T-helper 2 cell (primary cell): ENCODE measurements around the gene HTT.

Source experiments
- DNase-seq, 5 experiments: peaks; one replicate each; pipeline versions ENCODE4 v3.0.0 to v3.0.0-alpha.2; 2012 to 2022

HTT gene

DNA sequence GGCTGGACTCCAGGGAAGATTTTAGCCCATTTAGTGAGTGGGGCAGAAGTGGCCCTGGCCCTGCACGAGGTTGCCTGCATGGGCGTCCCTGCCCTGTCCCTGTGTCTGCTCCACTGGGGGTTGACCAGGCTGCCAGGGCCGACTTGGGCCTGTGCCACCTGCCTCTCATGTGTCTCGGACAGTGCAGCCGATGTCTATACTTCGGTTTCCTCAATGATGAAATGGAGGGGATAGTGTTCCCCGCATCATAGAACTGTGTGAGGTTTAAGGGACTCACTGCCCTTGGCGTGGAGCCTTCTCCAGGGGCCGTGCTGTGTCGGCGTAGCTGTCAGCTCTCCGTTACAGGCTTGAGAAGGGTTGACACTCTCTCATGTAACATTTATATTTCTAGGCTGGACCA, 147.5 kb downstream of the HTT start:
- no peak for DNase-seq

GRCh38 chr4:3223346-3223745, 148.9 kb downstream of the HTT start:
- no peak for DNase-seq

GRCh38 chr4:3223956-3224748, 149.7 kb downstream of the HTT start:
- no peak for DNase-seq

GRCh38 chr4:3225071-3225850, 150.8 kb downstream of the HTT start:
- DNase-seq: no peak

DNA sequence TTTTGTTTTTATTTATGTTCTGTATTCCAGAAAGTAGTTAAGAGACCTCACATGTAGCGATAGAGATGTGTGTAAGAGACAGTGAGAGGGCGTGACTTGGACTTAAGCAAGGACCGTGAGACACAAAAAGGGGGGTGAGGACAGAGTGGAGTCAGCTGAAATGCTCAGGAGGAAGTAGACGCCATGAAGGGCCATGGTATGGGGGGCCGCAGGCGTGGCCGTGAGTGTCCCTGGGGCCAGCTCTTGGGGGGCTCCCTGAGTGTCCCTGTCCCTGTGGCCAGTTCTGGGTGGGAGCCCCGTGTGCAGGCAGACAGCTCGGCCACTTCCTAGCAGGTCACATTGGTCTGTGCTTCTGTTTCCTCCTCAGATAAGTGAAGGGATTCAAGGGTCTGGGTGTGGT, 151.5 kb downstream of the HTT start:
- no peak for DNase-seq

GRCh38 chr4:3226467-3226866, 152.0 kb downstream of the HTT start:
- no peak for DNase-seq

- DNase-seq: no peak
Measured at GRCh38 chr4:3226944-3227343, 152.5 kb downstream of the HTT start.

- no peak for DNase-seq
Measured at GRCh38 chr4:3227878-3228675, 153.6 kb downstream of the HTT start.

DNA sequence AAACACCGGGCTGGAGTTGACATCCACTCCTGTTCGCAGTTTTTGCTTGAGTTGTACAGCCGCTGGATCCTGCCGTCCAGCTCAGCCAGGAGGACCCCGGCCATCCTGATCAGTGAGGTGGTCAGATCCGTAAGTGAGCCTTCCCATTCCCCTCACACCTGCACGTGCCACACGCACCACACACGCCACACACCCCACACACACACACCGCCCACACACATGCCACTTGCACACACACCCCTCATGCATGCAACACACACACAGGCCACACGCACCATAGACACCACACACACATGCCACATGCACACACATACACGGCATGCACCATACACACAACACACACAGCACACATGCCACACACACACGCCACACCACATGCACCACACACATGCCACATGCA, 154.4 kb downstream of the HTT start:
- no peak for DNase-seq

GRCh38 chr4:3229328-3229727, 154.8 kb downstream of the HTT start:
- peak in 1 of 5 experiments; percentile 9 for DNase-seq

- no peak for DNase-seq
Measured at GRCh38 chr4:3229964-3230363, 155.5 kb downstream of the HTT start.

- DNase-seq: no peak
Measured at GRCh38 chr4:3231471-3231870, 157.0 kb downstream of the HTT start.

DNA sequence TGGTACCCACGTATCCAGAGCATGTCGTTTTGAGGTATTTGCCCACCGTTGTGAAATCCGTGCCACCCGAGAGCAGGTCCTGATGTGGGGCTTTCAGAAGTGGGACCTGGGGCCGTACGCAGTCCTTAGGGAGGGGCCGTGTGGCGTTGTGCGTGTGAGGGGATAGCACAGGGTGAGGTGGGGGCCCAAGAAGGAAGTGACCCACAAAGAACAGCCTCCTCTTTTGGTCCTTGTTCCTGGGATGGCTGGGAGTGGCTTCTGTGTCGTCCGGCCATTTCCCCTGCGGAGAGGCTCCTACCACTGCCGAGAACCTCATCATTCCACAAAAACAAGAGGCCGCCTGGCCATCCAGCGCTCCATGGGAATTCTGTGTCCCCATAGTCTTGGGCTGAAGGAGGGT, 157.5 kb downstream of the HTT start:
- no peak for DNase-seq

- no peak for DNase-seq
Measured at GRCh38 chr4:3232871-3233271, 158.4 kb downstream of the HTT start.

- DNase-seq: no peak
Measured at GRCh38 chr4:3233391-3234071, 159.1 kb downstream of the HTT start.

GRCh38 chr4:3234171-3235029, 159.9 kb downstream of the HTT start:
- DNase-seq: no peak

GRCh38 chr4:3235030-3235345, 160.5 kb downstream of the HTT start:
- DNase-seq: no peak

- DNase-seq: no peak
Measured at GRCh38 chr4:3235581-3235980, 161.1 kb downstream of the HTT start.

- DNase-seq: no peak
Measured at GRCh38 chr4:3236326-3236878, 161.9 kb downstream of the HTT start.

GRCh38 chr4:3237266-3237665, 162.8 kb downstream of the HTT start:
- no peak for DNase-seq

DNA sequence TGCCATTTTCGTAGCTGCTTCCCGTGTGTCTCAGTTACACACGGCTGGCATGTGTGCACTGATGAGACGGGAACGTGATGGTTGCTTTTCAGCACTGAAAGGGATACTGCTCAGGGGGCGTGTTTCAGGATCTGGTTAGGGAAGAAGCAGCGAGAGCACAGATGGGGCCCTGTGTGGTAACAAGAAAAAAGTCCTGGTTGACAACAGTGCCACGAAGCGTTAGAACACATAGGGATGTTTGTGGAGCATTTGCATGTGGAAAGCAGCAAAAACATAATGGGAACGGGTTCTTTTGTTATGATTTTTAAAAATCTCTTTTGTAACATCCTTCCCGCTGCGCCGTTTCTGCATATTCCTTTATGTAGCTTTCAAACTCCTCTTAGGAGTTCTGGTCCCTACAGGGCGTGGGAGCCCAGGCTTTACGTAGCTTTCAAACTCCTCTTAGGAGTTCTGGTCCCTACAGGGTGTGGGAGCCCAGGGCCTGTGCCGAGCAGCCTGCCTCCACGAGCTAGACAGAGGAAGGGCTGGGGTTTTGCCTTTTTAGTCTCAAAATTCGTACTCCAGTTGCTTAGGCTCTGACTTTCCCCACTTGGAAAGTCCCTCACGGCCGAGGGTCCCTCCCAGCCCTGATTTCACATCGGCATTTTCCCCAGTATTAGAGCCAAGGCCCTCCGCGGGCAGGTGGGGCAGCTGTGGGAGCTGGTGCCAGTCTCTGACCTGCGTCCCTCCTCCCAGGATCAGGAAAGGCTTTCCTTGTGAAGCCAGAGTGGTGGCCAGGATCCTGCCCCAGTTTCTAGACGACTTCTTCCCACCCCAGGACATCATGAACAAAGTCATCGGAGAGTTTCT, 163.5 kb downstream of the HTT start:
- no peak for DNase-seq
